GM21576 (cell line): ENCODE results near the gene RHCG.

ENCODE experiments used
- ATAC-seq: cut with Tn5 transposase; IDR thresholded peaks from one replicate; pipeline ENCODE4 v1.9.1; 2021; ENCODE audit warnings: mild to moderate bottlenecking, moderate library complexity; ENCODE audit not compliant: unreplicated experiment

The RHCG gene

GRCh38 chr15:89504166-89504565 lies 7.8 kb upstream of the RHCG start:
- no peak for ATAC-seq

GRCh38 chr15:89502867-89503595 lies 6.6 kb upstream of the RHCG start:
- no peak for ATAC-seq

GRCh38 chr15:89501646-89502045 lies 5.3 kb upstream of the RHCG start:
- no peak for ATAC-seq

GRCh38 chr15:89500397-89501270 lies 4.3 kb upstream of the RHCG start:
- ATAC-seq: no peak

- ATAC-seq: no peak
These were observed 2.8 kb upstream of the RHCG start for GRCh38 chr15:89499156-89499555.

- ATAC-seq: no peak
These were observed 2.2 kb upstream of the RHCG start for GRCh38 chr15:89498574-89498906.

GRCh38 chr15:89497231-89497630 lies 848 bp upstream of the RHCG start:
- no peak for ATAC-seq

- ATAC-seq: no peak
These were observed 691 bp downstream of the RHCG start for GRCh38 chr15:89495638-89496145.

- ATAC-seq: no peak
These were observed 1.3 kb downstream of the RHCG start for GRCh38 chr15:89494941-89495637.

- ATAC-seq: no peak
These were observed 2.4 kb downstream of the RHCG start for GRCh38 chr15:89494031-89494430.

- no peak for ATAC-seq
These were observed 3.3 kb downstream of the RHCG start for GRCh38 chr15:89492934-89493631.

- no peak for ATAC-seq
These were observed 4.2 kb downstream of the RHCG start for GRCh38 chr15:89492111-89492641.

- no peak for ATAC-seq
These were observed 5.5 kb downstream of the RHCG start for GRCh38 chr15:89490814-89491315.

- ATAC-seq: no peak
These were observed 6.1 kb downstream of the RHCG start for GRCh38 chr15:89490081-89490813.

GRCh38 chr15:89489376-89489775 lies 7.0 kb downstream of the RHCG start:
- no peak for ATAC-seq

GRCh38 chr15:89487791-89488190 lies 8.6 kb downstream of the RHCG start:
- no peak for ATAC-seq

GRCh38 chr15:89486726-89487050 lies 9.7 kb downstream of the RHCG start:
- ATAC-seq: no peak

GRCh38 chr15:89483079-89483478 lies 13.3 kb downstream of the RHCG start:
- no peak for ATAC-seq

- no peak for ATAC-seq
These were observed 14.2 kb downstream of the RHCG start for GRCh38 chr15:89482139-89482538.

GRCh38 chr15:89480505-89480904 lies 15.9 kb downstream of the RHCG start:
- ATAC-seq: no peak
